Measurements from ENCODE around the gene CTRB1. TPM values are rescaled to one million over a fixed set of nuclear protein-coding genes. Genes with fewer than 3 reads are reported as not detected.

The CTRB1 gene
- total RNA-seq: 9.7 TPM

DNA sequence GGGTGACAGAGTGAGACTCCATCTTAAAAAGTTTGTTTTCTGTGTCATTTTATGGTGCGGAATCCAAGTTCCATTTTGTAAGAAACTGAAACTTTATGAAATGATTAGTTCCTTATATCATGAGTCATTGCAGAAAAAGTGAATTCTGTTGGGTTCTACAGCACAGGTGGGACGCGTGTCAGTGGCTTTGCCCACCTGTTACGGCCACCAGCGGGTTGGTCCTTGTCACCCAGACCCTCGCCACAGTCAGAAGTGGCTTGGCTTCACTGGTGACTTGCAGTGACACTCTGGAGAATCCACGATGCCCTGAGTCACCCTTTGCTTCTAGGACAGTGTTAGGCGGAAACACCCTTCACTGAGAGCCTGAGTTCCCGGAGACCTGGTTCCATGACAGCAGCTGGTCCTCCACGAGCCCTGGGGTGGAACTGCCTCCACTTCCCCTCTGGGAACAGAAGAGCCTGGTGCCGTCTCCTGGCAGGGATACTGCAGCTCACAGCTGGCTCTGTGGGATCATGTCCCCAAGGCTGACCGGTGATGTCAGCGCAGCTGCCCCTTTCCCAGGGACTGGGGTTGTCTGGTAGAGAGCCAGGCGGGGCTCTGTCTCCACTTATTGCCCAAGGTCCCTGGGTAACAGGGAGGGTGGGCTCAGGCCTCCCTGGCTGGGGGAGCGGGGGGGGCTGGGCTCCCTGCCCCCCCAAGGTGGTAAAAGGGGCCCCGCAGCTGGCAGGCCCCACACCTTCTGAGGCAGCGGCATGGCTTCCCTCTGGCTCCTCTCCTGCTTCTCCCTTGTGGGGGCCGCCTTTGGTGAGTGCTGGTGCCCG is at the start of gene CTRB1:
TSS of gene CTRB1 (plus strand) at position 733 of the 821 bp plus-strand sequence. CDS start at position 753, 20 bp downstream.
- DNase-seq (ENCODE audit: low spot score) (no peak), ATAC-seq (no peak)

DNA sequence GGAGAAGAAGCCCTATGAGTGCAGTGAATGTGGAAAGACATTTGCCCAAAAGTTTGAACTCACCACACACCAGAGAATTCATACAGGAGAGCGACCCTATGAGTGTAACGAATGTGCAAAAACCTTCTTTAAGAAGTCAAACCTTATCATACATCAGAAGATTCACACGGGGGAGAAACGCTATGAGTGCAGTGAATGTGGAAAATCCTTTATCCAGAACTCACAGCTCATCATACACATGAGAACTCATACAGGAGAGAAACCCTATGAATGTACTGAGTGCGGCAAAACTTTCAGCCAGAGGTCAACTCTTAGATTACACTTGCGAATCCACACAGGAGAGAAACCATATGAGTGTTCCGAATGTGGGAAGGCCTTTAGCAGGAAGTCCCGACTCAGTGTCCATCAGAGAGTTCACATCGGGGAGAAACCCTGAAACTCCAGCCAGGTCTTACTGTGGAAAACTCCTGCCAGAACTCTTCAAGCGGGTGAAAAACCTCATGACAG is 48.8 kb upstream of the CTRB1 start:
- no peak for DNase-seq (ENCODE audit: low spot score)
- ATAC-seq: no peak

DNA sequence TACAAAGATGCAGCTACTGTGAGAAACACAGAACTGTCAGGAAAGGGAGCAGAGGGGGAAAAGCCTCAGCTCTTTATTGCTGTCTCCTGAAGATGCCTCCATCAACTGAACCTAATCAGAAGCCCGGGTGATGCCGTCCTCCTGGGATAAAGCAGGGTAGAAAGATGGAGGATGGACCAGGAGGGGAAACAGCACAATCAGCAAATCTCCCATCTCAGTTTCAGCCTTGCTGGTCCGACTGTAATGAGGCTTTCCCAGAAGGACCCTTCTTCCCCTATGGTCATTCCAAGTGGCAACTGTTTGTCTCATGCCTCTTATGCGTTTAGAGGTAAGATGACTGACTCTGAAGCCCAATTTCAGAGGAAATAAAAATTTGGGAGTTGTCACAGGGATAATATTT is 46.2 kb upstream of the CTRB1 start:
- DNase-seq (ENCODE audit: low spot score) (no peak), ATAC-seq (no peak)

DNA sequence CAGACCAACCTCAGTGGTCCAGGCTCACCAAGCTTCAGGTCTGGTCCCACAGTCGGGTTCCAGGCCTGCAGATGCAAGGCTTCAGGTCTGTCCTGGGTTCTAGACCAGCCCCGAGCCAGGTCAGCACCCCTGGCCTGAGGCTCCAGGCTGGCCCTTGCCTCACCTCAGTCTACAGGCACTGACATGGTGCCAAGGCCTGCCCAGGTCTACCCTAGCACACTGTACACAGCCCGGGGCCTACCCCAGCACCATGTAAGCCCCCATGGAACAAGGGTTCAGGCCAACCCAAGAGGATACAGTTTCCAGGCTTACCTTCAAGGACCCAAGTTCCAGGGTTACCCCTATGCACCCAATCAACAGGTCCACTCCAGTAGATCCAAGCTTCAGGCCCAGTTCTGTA is 43.7 kb upstream of the CTRB1 start:
- peak; percentile 35 for ATAC-seq
- DNase-seq (ENCODE audit: low spot score): no peak

DNA sequence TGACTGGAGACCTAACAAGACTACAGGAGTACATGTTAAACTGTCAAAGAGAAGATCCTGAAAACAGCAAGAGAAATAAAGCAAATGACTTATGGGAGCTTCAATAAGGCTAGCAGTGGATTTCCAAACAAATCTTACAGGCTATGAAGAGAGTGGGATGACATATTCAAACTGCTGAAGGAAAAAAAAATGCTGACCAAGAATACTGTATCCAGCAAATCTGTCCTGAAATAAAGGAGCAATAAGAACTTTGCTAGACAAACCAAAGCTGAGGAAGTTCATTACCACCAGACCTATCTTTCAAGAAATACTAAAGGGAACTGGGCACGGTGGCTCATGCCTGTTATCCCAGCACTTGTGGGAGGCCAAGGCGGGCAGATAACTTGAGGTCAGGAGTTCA is 41.9 kb upstream of the CTRB1 start:
- DNase-seq (ENCODE audit: low spot score) (no peak), ATAC-seq (no peak)

DNA sequence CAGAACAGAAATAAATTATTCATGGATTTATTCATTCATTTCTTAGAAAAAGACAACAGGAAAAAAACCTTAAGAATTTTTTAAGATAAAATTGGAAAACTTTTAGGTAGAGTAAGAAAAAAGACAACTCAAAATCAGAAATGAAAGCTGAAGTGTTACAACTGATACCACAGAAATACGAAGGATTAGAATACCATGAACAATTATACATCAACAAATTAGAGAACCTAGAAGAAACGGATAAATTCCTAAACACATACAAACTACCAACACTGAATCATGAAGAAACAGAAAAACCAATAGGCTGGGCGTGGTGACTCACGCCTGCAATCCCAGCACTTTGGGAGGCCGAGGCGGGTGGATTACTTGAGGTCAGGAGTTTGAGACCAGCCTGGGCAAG is 39.6 kb upstream of the CTRB1 start:
- no peak for ATAC-seq
- no peak for DNase-seq (ENCODE audit: low spot score)

DNA sequence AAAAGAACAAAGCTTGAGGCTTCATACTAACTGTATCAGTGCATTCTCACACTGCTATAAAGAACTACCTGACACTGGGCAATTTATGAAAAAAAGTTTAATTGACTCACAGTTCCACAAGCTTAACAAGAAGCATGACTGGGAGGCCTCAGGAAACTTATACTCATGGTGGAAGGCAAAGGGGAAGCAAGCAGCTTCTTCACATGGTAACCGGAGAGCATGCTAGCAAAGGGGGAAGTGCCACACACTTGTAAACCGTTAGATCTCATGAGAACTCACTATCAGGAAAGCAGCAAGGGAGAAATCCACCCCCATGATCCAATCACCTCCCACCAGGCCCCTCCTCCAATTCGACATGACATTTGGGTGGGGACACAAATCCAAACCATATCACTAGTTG is 37.2 kb upstream of the CTRB1 start:
- ATAC-seq: no peak
- no peak for DNase-seq (ENCODE audit: low spot score)

DNA sequence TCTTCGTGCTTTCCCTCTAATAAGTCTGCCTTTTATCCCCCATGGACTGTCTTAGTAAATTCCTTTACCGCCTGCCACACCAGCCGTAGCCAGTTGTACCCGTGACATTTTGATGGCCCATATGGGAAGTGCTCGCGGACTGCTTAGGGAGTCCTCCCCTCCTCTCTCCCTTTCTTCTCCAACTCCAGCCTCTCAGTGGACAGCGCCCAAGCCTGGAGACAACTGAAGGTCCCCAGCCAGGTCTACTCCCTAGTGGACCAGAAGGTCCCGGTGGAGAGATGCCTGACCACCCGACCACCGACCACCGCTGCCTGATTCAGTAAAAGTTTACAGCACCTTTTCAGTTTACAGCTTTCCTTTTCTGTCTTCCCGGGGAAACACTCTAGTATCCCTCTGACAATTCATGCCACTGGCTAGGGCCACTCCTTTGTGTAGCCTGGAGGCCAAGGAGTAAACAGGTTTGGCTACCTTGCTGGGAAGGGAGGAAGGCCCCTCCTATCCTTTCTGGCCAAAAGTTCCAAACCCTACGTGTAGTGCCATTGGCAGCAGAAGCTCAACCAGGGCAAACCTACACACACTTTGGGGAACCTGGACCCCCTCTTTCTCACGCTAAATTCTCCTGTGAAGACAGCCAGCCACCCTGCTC is 29.8 kb upstream of the CTRB1 start:
- DNase-seq (ENCODE audit: low spot score): peak; percentile 33

DNA sequence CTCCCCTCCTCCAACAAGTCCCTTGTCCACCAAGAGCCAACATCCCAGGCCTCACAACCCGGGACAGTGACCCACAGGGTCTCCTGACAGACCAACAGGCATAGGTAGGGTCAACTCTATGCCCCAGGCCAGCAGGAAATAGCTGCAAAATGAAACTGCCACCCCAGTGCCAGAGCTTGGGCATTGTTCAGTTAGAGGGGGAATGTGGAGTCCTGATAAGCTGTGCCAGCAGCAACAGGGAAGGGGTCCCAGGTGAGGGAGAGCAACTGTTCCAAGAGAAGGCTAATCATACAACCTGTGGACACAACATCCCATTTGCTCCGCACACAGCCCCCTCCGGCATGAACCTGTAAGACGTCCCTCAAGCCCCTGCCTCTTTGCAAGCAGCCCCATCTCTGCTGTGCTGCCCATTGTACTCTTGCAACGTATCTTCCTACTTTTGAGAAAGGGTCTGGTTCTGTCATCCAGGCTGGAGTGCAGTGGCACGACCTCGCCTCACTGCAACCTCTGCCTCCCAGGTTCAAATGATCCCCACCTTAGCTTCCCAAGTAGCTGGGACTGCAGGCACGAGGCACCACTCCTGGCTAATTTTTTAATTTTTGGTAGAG is 29.0 kb upstream of the CTRB1 start:
- DNase-seq (ENCODE audit: low spot score) (peak; percentile 30), ATAC-seq (no peak)

More for the DNA sequence above, 29.8 kb upstream of the CTRB1 start:
- ATAC-seq: no peak

DNA sequence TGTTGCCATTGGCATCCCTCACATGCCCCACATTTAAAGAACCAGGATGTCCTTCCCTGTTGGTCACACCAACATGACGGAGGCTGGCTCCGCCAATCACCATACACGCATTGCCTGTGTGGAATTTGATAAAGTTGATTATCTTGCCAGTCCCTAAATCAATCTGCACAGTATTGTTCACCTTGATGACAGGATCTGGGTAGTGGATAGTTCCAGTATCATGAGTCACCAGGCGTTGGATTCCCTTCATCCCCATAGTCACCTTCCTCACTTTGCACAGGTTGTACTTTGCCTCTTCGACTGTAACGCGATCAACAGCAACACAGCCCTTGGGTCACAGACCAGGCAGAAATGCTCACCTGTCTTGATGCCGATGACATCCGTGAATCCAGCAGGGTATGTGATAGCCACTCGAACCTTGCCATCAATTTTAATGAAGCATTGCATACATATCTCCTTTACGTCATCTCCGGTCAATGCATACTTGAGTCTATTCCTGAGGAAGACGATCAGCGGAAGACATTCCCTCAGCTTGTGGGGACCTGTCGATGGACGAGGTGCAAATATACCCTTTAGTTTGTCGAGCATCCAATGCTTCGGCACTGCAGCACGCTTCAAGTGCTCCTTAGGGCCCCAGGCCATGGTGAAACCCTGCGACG is 26.1 kb upstream of the CTRB1 start:
- DNase-seq (ENCODE audit: low spot score) (peak; percentile 16), ATAC-seq (no peak)

DNA sequence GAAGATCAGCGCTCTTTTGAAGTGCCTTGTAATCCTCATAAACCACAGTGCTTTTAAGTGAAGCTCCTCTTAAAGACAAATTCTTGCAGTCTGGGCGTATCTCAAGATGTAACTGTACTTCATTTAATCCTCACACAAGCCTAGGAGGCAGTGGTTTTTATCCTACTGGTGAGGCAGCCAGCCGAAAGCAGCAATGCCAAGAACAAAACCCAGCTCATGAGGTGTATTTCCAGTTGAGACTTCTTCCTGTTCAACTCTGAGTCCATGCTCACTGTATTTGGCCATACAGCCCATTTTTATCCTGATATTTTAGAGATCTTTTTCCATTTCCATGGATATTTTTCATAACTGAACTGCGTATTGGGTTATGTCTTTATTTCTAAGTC is 25.5 kb upstream of the CTRB1 start:
- ATAC-seq (no peak), DNase-seq (ENCODE audit: low spot score) (no peak)

DNA sequence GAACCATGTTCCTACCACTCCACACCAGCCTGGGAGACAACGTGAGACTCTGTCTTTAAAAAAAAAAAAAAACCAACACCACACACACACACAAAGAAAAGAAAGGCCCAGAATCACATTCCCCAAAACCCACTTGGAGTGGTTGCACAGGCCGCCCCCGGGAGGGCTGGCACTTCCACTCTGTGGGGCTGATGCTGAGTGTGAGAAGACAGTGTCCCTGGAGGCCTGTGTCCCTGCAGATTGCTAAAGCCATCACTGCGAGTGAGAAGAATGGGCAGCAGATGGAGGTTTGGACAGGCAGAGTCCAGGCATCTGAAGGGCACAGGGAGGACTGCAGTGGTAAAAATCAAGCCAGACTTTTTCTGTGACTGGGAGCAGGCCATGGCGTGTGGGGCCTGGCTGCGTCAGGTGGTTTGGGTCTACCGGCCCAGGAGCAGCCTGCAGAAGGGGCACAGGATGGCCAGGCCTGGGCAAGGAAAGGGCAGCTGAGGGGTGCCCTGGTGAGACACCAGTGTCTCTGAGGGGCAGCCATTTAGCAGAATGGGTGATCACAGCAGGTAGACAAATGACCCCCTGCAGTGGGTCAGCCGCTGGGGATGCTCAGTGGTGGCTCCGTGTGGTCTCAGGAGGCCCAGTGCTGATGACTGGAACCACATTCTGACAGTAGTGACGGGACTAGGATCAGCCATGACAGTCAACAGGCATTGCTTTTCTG is 24.9 kb upstream of the CTRB1 start:
- peak; percentile 28 for DNase-seq (ENCODE audit: low spot score)

DNA sequence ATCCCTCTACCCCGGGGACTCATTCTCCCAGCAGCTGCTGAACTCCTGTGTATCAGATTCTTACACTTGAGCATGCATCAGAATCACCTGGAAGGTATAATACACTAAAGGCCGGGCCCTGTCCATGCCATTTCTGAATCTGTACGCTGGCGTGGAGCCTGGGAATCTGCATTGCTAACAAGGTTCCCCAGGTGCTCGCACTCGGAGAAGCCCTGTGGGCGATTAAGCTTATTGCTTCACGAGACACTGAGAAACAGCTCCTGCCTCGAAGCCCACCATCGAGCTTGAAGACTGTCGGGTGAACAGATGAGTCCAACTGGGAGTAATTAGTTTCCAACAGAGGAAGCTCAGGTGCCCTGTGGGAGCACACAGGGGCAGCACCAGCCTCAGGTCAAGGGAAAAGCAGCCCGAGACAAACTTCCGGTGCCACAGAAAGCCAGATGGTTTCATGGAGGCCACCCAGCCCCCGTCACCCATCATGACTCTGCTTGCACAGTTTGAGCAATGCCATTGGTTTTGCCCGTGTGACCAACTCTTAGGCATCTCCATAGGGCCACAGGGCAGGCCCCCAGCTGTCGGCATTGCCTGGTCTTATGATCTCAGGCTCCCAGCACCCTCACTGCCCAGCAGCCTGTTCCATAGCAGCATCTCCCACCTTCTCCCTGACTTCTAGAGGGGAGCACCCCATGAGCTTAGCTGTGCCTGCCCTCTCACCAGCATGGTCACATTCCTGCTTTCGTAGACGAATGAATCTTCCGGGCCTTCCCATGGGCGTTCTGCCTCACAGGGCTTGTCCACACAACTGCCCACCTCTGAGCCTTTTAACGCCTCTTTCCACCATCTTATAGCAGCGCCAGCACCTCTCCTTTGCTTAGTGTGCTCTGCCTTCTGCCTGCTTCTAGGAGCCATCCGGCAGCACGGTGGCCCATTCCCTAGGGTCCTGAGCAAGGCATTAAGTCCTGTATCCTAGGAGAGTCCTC is 22.7 kb upstream of the CTRB1 start:
- no peak for DNase-seq (ENCODE audit: low spot score)
- ATAC-seq: no peak

More for the DNA sequence above, 24.9 kb upstream of the CTRB1 start:
- no peak for ATAC-seq

DNA sequence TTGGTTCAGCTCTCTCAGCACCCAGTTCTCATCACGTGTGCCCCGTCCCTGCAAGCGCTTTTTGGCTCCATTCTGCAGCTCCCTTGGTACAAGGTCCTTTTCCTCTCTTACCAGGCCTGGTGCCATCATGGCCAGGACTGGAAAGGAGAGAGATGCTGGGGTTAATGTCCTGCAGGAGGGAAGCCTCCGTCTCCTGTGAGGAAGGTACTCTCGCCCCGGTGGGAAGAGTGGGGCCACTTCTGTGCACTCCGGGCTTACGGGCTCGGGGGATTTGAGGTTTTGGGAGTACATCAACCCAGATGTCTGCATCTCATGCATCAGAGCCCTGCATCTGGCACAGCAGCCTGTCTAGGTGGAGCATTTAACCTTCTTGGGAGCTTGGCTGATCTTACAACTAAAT is 22.0 kb upstream of the CTRB1 start:
- ATAC-seq: peak; percentile 72
- no peak for DNase-seq (ENCODE audit: low spot score)

DNA sequence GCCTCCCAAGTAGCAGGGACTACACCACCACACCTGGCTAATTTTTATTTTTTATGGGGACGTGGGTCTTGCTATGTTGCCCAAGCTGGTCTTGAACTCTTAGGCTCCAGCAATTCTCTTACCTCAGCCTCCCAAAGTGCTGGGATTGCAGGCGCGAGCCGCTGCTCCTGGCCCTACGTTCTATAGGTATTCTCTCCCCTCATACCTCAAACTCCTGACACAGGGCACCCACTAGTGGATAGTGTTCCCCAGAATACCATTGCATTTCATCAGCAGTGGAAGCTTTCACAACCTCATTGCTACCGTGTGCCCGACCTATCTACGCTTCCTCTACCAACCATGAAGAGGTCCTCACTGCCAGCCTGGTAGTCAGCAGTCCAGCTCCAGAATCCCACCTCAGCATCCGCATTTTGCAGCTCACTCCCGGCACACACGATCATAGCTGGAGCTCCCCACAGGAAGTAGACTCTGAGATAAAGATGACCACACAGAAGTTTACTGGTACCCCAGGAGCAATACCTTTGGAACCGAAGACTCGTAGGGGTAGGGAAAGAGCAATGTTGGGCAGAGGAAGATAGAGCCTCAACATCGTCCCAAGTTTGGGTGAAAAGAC is 21.2 kb upstream of the CTRB1 start:
- ATAC-seq (no peak), DNase-seq (ENCODE audit: low spot score) (no peak)

DNA sequence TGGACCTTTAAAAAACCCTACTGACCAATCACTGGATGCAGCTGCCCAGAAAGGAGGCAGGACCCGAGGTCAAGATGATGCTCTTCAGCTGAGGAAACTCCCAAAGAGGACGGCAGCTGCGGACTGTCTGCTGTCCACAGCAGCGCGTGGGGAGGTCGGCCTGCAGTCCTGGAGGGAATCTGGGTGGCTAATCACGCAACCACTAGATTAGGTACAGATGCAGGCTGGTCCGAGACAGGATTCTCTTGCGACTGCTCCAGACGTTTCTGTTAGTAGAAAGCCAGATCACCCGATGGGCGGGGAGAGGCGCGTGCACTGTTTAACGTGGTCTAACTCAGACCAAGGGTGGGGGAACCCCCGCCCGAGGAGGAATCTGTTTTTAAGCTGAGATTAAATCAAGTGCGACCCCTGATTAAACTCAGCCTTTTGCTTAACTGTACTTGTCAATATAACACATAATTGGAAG is 20.6 kb upstream of the CTRB1 start:
- DNase-seq (ENCODE audit: low spot score) (no peak), ATAC-seq (no peak)

DNA sequence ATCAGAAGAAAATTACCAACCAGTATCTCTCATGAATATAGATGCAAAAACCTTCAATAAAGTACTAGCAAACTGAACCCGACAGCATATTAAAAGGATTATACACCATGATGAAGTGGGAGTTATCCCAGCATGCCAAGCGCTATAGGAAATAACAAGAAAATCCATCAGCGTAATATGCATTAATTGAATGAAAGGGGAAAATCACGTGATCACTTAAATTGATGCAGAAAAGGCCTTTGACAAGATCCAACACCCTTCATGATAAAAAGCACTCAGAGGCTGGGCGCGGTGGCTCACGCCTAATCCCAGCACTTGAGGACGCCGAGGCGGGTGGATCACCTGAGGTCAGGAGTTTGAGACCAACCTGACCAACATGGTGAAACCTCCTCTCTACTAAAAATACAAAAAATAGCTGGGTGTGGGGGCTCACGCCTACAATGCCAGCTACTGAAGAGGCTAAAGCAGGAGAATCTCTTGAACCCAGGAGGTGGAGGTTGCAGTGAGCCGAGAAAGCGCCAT is 16.7 kb upstream of the CTRB1 start:
- DNase-seq (ENCODE audit: low spot score) (no peak), ATAC-seq (no peak)

DNA sequence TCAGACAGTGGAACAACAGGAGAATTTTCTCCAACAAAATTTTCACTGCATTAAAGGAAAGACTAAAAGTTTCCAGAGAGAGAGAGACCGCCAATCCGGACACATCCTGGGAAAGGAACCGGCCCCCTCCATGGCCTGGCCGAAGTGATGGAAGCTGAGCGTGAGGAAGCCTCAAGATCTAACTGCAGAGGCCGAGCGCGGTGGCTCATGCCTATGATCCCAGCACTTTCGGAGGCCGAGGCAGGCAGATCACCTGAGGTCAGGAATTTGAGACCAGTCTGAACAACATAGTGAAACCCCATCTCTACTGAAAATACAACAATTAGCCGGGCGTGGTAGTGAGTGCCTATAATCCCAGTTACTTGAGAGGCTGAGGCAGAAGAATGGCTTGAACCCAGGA is 15.7 kb upstream of the CTRB1 start:
- ATAC-seq (no peak), DNase-seq (ENCODE audit: low spot score) (no peak)

Measured in left lobe of liver (tissue), 2 donors.